ENCODE data around the gene BANF1. TPM values are rescaled to one million over a fixed set of nuclear protein-coding genes. Genes with fewer than 3 reads are reported as not detected.

Gene BANF1
- total RNA-seq, 2 experiments from 2014 or later: 267 to 311 TPM

- H3K9me3 Mint-ChIP-seq: no peaks in the 10 kb centered on the region
- DNase-seq: no peak
- intact Hi-C loops (cut with micrococcal nuclease): no loop called here
- no peak overlapping the region for H3K27ac Mint-ChIP-seq
- no peak for ATAC-seq
- H3K4me1 Mint-ChIP-seq (ENCODE audit: low read depth): peaks cover 15% of the 10 kb centered on the region
- no peaks in the 10 kb centered on the region for H3K27me3 Mint-ChIP-seq
- CTCF ChIA-PET: interaction anchor here (1.4 to 5.9 kb wide), 4 partner anchors 14 to 26 kb away, joined by 4 to 60 read pairs (median 50); partner anchors contain the start of genes PACS1 and SF3B2
- no peak overlapping the region for H3K4me3 Mint-ChIP-seq
- H3K36me3 Mint-ChIP-seq (ENCODE audit: low read depth): no peaks in the 10 kb centered on the region
- no peak for TF ChIP-seq CTCF (IDR thresholded peaks at IDR 0.05)
- POLR2A ChIA-PET: no interaction called here
Measured at GRCh38 chr11:66042227-66042995, 40.1 kb downstream of the BANF1 start.

GRCh38 chr11:66042996-66043906 is 40.9 kb downstream of the BANF1 start:
- peaks cover 15% of the 10 kb centered on the region for H3K4me1 Mint-ChIP-seq (ENCODE audit: low read depth)
- no peak overlapping the region for H3K27ac Mint-ChIP-seq
- TF ChIP-seq CTCF (IDR thresholded peaks at IDR 0.05): no peak
- CTCF ChIA-PET: interaction anchor here (1.5 to 5.9 kb wide), 10 partner anchors 12 to 323 kb away, joined by 3 to 60 read pairs (median 10); partner anchors contain the start of genes CST6, PACS1, RNASEH2C and SF3B2
- H3K27me3 Mint-ChIP-seq: no peaks in the 10 kb centered on the region
- no peaks in the 10 kb centered on the region for H3K9me3 Mint-ChIP-seq
- DNase-seq (no peak), ATAC-seq (no peak)
- intact Hi-C loops (cut with micrococcal nuclease): no loop called here
- H3K4me3 Mint-ChIP-seq: no peak overlapping the region
- H3K36me3 Mint-ChIP-seq (ENCODE audit: low read depth): no peaks in the 10 kb centered on the region
- POLR2A ChIA-PET: no interaction called here

DNA sequence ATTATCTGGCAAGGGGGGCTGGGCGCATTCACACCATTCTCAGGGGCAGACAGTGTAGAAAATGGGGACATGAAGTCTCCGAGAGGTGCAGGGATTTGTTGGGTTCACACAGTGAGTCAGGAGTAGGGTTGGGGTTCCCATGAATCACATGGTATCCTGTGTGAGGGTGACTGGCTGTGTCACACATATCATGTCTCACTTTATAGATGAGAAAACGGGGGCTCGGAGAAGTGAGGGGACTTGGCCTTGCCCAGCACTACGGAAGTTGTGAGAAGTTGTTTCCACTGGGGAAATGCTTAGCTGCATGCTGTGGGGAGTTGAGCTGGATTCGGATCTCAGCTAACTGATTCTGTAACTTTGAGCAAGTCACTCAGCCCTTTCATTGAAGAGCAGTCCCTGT is 42.5 kb downstream of the BANF1 start:
- ChIA-PET POLR2A (interaction anchor here (1.0 kb wide), 1 partner anchor 33 kb away, joined by 3 read pairs; the partner anchor contains the start of gene CST6), CTCF (interaction anchor here (0.7 to 5.9 kb wide), 47 partner anchors 9 to 349 kb away, joined by 3 to 60 read pairs (median 4); partner anchors contain the start of genes CATSPER1, CCDC85B, CST6 and FIBP)
- Mint-ChIP-seq H3K27ac (peak overlapping the region; percentile 69), H3K4me3 (no peak overlapping the region), H3K27me3 (peaks cover 7% of the 10 kb centered on the region), H3K36me3 (ENCODE audit: low read depth) (no peaks in the 10 kb centered on the region), H3K9me3 (no peaks in the 10 kb centered on the region), H3K4me1 (ENCODE audit: low read depth) (peaks cover 20% of the 10 kb centered on the region)
- intact Hi-C loops (cut with micrococcal nuclease): no loop called here
- no peak for TF ChIP-seq CTCF (IDR thresholded peaks at IDR 0.05)
- DNase-seq (peak; percentile 36), ATAC-seq (peak; percentile 60)

- peak; percentile 88 for DNase-seq
- POLR2A ChIA-PET: interaction anchor here (0.8 to 1.0 kb wide), 3 partner anchors 24 to 81 kb away, joined by 3 read pairs; partner anchors contain the start of gene CST6
Measured at GRCh38 chr11:66045177-66045639, 42.9 kb downstream of the BANF1 start.

More at GRCh38 chr11:66045177-66045639, 42.9 kb downstream of the BANF1 start:
- CTCF ChIA-PET: interaction anchor here (0.7 to 5.9 kb wide), 49 partner anchors 10 to 350 kb away, joined by 3 to 60 read pairs (median 4); partner anchors contain the start of genes CATSPER1, CCDC85B, CST6 and FIBP
- Mint-ChIP-seq H3K9me3 (no peaks in the 10 kb centered on the region), H3K27ac (peak overlapping the region; percentile 69), H3K4me3 (peak overlapping the region; percentile 38), H3K4me1 (ENCODE audit: low read depth) (peaks cover 20% of the 10 kb centered on the region), H3K36me3 (ENCODE audit: low read depth) (no peaks in the 10 kb centered on the region), H3K27me3 (peaks cover 7% of the 10 kb centered on the region)
- TF ChIP-seq CTCF (IDR thresholded peaks at IDR 0.05): peak; percentile 98
- ATAC-seq: peak; percentile 93
- intact Hi-C loops (cut with micrococcal nuclease): no loop called here
